ENCODE data around the gene TMEM209.

DNA sequence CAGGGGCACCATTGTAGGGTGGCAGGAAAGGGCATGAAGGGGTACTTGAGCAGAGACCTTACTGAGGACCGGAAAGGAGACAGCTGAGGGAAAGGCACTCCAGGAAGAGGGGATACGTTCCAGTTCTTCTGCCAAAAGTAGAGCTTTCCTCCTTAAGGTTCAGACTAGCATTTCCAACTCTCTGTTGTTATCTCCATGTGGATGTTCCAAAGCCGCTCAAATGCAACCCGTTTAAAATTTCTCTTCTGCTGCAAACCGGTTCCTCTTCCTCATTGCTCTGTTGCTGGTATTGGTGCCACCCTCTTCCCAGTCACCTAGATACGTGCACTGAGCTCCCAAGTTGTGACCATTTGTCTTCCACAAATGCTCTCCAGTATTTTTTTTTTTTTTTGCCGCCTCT lies 47.5 kb downstream of the TMEM209 start:
- TF ChIP-seq NFE2L2 (conservative IDR thresholded peaks at IDR 0.05; ENCODE audit: low read length) (no peak), CBX8 (IDR thresholded peaks at IDR 0.05) (no peak), POLR2A (IDR thresholded peaks at IDR 0.05; ENCODE audit: low read length) (no peak), RCOR1 (IDR thresholded peaks at IDR 0.05; ENCODE audit: low read depth, low read length) (no peak), KDM5A (IDR thresholded peaks at IDR 0.05) (no peak), CTCF (IDR thresholded peaks at IDR 0.05) (no peak), SMC3 (IDR thresholded peaks at IDR 0.05) (no peak)

All from A549 (cell line).